PC-9 (cell line): ENCODE measurements around the gene MCAT.

Experiments used
- EZH2 ChIP-seq: fragments of 200-600 bp; sonication (generic); IDR thresholded peaks from 2 replicates; pipeline ENCODE4 v1.8.0; 2017; ENCODE audit warnings: antibody characterized with exemption, low read depth
- TF ChIP-seq, protein P1 (sequence below): fragments of 200-600 bp; sonication (generic); conservative IDR thresholded peaks from 2 replicates; pipeline ENCODE4 v1.6.1; 2017; ENCODE audit warnings: mixed run types, antibody characterized with exemption, mild to moderate bottlenecking, moderate library complexity

DNA sequence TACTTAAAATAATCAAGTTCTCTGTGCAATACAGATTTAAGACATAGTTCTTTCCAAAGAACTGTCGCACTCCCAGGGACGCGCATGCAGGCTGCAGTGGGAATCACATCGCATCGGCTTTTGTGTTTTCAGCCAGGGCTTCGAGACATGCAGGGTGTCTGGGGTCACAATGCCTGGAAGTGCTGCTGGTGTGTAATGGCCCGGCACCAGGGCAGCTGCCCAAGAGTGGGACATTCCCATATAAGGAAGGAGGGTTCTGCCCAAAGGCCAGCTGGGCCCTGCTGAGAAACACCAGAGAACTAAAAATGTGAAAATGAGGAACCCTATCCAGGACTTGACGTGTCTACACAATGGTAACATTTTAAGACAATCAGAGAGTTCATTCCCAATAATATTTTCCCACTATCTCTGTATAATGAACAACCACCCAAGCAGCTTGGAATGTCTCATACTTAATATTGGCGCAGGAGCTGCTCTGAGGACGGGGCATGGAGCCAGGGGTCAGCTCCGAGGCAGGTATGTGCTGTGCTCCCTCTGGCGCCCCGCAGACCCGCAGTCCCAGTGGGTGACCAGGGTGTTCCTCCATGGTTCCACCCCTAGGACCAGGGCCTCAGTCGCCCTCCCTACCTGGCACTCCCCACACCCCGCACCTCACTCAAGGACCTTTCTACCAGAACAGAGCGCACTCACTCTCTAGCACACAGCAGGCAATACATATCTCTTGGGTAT, 11.3 kb downstream of the MCAT start:
- no peak for TF ChIP-seq EZH2
- TF ChIP-seq, protein P1, sequence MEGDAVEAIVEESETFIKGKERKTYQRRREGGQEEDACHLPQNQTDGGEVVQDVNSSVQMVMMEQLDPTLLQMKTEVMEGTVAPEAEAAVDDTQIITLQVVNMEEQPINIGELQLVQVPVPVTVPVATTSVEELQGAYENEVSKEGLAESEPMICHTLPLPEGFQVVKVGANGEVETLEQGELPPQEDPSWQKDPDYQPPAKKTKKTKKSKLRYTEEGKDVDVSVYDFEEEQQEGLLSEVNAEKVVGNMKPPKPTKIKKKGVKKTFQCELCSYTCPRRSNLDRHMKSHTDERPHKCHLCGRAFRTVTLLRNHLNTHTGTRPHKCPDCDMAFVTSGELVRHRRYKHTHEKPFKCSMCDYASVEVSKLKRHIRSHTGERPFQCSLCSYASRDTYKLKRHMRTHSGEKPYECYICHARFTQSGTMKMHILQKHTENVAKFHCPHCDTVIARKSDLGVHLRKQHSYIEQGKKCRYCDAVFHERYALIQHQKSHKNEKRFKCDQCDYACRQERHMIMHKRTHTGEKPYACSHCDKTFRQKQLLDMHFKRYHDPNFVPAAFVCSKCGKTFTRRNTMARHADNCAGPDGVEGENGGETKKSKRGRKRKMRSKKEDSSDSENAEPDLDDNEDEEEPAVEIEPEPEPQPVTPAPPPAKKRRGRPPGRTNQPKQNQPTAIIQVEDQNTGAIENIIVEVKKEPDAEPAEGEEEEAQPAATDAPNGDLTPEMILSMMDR = no peak
